Measurements from ENCODE around the gene HBG2.

HBG2 gene

DNA sequence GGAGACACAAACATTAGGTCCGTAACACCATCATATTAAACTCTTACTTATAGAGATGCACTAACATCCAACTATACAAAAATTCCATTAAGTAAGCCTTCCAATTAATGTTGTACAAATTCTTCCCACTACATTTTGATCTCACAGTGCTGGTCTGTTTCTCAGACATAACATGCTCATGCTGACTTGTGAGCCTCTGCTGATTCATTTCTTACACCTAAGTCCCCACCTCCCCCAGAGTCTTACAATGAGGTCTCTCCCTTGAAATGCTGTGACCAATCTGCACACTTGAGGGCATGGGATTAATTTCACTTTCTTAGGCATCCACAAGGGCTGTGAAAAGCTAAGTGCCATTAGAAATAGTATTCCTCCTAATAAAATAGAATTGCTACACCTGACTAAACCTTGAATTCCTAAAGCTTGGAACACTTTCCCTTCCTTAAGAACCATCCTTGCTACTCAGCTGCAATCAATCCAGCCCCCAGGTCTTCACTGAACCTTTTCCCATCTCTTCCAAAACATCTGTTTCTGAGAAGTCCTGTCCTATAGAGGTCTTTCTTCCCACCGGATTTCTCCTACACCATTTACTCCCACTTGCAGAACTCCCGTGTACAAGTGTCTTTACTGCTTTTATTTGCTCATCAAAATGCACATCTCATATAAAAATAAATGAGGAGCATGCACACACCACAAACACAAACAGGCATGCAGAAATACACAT, 6.9 kb downstream of the HBG2 start:
- DNase-seq: no peak

DNA sequence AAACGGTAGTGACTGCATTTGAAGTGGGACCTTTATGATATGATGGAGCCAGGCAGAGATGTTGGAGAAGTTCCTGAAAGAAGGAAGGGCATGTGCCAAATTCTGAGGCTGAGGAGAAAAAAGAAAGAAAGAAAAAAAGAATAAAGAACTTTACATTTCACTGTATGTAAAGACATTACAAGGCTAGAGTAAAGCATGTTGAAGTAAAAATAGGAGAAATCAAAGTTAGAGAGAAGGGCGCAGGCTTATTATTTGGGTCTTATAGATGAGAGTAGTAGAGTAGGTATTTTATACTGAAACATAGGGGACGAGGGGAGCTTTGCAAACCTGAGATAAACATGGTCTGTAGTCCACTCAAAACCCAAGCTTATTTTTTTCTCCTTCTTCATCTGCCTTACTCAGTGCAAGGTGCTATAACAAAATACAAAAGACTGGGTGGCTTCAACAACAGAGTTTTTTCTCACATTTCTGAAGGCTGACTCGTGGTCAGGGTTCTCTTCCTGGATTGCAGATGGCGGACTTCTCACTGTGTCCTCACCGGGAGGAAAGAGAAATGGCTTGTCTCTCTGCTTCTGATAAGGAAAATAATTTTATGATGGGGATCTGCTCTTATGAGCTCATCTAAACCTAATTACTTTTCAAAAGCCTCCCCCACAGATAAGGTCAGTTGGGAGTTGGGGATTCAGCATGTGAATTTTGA, 7.7 kb downstream of the HBG2 start:
- no peak for DNase-seq

DNA sequence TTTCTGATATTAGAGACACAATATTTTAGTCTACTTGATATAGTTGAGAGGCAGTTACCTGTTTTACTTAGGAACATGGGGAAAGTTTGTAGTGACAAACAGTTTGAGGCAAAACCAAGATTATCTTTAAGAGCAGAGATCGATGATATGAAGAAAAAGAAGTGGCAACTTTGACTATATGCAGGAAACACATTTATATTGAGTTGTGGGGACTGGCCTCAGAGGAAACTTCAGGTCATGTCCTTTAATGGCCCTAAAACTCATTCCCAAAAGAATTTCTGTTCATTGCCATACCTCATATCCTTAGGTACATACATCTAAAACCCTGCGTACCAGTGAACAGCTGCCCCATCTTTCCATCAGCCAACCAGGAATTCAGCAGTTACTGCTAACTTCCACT, 9.4 kb downstream of the HBG2 start:
- DNase-seq: no peak

DNA sequence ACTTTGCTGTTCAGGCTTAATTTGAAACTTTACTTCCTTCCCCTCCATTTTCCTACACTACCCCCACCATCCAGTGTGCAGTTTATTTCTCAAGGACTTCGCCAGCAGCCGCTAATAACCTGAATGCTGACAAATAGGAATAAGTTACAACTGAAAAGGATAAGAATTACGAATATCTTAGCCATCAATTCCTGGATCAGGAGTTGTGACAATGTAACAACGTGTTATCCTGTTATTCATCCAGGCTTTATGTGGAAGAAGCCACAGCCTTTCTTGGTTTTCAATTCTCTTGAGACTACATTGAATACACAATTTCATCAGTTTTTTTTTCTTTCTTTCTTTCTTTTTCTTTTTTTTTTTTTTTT, 10.8 kb downstream of the HBG2 start:
- no peak for DNase-seq

DNA sequence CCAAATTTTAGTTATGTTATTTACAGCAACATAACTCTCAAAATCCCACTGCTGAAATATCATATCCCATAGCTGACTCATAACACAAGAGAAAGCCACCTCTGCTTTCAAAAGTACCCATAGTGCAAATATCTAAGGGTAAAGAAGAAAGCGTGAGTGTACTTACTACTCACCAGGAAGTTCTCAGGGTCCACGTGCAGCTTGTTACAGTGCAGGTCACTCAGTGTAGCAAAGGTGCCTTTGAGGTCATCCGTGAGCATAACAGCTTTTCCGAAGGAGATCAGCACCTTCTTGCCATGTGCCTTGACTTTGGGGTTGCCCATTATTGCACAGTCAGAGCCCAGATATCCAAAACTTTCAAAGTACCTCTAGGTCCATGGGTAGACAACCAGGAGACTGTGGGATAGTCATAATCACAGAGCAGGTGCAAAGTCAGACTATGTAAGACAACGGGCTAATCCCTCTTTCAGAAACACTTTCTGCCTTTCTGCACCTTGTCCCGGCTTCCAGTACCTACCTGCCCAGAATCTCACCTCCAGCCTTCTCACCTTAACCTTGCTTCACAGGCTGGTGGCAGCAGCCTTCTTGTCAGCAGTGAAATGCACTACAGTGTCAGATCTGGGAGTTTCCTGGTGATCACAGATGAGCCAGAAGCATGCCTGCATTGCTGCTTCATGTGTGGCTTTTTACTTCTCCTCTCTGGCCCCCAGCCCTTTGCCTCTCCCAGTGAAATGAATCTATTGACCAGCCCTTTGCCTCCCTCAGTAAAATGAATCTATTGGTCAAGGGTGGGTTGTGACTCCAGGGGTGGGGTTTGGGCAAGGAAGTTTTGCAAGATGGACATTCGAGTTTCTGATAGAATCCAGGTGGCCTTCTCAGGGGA, 11.4 kb downstream of the HBG2 start:
- DNase-seq: no peak

DNA sequence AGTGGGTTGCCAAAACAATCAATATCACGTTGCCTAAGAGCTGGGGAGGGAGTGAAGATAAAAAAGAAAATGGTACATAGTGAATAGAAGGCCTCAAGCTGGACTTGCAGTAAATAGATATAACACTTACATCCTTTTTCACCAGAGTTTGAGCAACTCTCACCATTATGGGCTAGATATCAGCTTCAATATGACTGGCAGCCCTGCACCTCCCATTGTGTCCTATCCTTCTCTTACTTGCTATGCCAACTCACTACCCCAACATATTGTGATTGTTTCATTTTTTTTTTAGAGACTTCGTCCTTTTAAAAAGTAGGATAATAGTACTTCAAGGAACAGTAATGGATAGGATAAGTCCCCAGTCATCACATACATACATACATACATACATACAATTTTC, 12.4 kb downstream of the HBG2 start:
- DNase-seq: no peak

DNA sequence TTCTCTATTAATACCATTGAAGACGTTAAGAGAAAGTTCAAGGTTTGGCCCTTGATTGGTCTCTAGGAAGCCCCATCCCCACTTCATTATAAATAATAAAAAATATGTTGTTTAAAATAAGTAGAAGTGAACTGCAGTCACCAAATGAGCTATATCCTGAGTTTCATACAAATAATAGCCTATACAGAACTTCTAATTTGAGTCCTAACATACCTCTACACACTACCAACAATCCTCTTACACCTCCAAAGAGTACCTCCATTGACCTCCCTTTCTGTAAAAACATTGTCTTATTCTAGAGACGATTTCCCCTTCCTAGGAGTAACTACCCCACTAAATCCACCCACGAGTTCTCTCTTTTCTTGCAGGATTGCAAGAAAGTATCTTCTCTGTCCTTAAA, 13.1 kb downstream of the HBG2 start:
- DNase-seq: no peak

DNA sequence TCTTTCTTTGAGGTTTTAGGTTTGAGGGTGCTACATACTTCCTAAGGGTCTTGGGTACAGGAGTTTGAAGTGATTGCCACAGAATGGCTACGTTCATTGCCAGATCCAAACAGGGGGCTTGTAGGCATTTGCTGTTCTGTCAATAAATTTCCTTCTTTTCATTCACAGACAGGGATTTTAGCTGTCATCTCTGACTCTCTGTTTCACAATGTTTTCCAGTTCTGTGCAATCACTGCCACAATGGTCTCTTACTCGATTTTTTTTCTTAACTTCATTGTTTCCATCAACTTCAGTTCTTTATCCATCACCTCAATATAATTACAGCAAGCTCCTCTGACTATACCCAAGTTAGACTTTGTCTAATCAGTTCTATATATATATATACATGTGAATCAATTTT, 14.1 kb downstream of the HBG2 start:
- no peak for DNase-seq

DNA sequence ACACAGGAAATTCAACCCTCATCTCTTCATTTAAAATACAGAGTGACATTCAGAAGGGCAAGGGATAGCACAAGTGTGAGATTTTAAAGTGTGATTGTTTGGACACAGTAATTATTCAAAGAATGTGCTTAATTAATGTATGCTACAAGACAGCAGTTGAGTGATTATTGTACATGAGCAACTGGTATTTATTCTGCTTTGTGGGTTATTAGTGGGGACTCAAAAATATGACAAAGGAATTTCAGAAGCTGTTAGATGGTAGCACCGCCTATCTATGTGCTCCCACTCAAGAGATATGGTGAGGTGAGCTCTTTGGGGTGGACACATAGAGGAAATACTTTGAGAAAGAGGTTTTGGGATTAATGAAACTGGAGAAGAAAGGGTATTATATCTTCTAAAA, 14.5 kb downstream of the HBG2 start:
- DNase-seq: no peak

DNA sequence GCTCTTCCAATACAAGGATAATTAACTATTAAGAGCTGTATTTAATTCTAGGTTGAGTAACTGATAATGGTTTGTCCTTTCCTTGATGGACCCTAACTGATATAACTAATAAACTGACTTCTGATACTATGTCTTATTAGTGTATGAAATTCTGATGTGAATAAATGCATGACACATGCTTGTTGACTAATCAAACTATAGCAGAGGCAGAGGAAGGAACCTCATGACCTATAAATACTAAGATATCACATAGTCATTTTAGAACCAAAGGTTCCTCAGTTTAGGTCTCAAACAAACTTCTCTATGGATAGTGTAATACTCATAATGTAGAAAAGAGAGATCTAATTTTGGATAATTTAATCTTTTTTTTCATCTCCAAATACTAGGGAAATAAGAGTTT, 15.5 kb downstream of the HBG2 start:
- no peak for DNase-seq

DNA sequence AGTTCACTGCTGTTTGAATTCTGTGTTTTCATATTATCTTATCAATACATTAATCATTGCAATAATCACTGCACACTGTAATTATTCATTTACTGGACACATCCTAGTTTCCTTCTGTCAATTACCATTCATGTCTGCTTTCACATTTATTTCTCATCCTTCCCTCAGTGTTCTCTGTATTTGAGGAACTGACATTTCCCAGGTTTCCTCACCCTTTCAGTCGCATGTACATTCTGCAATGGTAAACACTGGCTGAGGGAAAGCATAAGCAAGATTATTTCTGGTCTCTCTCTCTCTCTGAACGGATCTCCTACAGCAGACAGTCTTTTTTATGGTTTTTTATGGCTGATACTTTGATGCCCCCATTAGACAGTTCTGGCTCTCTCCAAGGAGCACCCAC, 16.1 kb downstream of the HBG2 start:
- DNase-seq: no peak

DNA sequence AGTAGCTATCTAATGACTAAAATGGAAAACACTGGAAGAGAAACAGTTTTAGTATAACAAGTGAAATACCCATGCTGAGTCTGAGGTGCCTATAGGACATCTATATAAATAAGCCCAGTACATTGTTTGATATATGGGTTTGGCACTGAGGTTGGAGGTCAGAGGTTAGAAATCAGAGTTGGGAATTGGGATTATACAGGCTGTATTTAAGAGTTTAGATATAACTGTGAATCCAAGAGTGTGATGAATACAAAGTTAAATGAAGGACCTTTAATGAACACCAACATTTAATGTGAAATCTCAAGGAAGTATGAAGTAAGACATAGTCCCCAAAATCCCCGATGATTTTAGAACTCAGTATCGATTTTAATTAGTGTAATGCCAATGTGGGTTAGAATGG, 17.2 kb downstream of the HBG2 start:
- DNase-seq: no peak

DNA sequence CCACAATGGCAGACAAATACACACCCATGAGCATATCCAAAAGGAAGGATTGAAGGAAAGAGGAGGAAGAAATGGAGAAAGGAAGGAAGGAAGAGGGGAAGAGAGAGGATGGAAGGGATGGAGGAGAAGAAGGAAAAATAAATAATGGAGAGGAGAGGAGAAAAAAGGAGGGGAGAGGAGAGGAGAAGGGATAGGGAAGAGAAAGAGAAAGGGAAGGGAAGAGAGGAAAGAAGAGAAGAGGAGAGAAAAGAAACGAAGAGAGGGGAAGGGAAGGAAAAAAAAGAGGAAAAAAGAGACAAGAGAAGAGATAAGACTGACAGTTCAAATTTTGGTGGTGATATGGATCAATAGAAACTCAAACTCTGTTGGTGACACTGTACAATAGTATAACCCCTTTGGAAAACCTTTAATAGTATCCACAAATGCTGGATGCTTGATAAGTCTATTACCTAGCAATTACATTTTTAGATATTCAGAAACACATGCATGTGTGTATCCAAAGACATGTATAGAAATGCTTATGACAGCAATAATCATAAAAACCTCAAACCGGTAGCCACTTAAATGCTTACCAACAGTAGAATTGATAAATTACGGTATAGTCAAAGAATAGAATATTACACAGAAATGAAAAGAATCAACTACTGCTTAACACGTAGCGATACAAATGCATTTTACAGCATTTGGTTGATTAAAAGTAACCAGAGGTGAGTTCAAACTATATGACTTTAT, 19.1 kb downstream of the HBG2 start:
- DNase-seq: no peak

DNA sequence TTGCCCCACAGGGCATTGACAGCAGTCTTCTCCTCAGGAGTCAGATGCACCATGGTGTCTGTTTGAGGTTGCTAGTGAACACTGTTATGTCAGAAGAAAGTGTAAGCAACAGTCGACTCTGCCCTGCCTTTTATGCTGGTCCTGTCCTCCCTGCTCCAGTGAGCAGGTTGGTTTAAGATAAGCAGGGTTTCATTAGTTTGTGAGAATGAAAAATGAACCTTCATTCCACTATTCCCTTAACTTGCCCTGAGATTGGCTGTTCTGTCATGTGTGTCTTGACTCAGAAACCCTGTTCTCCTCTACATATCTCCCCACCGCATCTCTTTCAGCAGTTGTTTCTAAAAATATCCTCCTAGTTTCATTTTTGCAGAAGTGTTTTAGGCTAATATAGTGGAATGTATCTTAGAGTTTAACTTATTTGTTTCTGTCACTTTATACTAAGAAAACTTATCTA, 20.2 kb downstream of the HBG2 start, which contains the start of gene HBD:
Gene HBD, minus strand, starts transcription at position 103 of the 454 bp plus-strand sequence. Its CDS starts 50 bp downstream, at position 53.
- DNase-seq: no peak

DNA sequence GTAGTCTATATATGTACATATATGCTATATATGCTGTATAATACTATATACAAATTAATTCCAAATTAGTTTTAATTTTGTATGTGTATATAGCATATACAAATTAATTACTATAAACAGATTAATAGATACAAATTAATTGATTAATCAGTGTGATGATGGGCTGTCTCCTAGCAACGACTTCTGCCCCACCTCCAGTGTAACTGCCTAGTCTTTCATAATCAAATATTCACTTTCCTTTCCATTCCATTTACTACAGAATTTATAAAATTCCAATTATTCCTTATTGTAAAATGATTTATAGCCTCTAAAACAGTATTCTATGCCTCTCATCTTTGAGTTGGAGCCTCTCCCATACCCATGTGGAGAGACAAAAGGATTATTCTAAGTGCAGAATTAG, 21.3 kb downstream of the HBG2 start:
- no peak for DNase-seq

DNA sequence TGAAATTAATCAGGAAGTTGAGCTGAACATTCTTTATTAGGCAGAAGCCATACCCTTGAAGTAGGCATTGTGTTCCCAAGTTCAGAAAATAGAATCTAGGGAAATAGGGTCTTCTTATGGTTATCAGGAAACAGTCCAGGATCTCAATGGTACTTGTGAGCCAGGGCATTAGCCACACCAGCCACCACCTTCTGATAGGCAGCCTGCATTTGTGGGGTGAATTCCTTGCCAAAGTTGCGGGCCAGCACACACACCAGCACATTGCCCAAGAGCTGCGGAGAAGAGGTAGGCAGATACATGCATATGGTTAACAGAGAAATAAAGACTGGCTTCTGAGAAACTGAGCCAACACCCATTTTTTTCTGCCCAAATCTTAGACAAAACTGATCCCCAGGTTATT, 21.8 kb downstream of the HBG2 start:
- DNase-seq: no peak

DNA sequence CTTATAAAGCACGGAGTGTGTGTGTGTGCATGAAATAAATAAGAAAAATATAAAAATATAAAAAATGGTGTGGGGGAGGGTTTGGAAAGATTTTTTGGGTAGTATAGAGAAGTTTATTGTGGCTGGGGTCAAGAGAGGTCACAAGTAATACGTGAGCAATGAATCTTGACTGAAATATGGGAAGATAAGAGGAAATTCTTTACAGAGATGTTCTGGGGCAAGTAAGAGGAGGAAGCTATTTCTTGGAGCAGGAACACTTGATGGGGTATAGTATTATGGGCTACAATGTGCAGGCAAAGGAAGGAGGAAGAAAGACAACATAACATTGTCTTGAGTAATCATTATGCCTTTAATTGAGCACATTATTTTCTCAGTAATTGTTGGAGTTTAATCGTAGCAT, 22.4 kb downstream of the HBG2 start:
- DNase-seq: no peak

DNA sequence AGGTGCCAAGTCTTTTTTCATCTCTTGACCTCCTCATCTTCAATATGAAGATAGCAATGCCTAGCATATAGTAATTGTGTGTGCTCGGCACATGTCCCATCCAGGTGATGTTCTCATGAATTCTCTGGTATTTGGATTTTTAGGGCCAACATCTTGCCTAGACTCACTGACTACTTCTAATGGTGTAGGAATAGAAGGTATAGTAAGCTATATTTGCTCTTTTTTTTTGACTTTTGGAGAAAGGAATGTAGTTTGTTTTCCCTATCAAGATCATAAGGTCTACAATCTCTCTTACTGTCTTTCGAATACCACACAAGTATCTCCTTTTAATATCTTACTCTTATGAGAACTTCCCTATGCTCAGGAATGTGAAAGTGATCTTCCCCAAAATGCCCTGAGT, 23.5 kb downstream of the HBG2 start:
- DNase-seq: no peak

DNA sequence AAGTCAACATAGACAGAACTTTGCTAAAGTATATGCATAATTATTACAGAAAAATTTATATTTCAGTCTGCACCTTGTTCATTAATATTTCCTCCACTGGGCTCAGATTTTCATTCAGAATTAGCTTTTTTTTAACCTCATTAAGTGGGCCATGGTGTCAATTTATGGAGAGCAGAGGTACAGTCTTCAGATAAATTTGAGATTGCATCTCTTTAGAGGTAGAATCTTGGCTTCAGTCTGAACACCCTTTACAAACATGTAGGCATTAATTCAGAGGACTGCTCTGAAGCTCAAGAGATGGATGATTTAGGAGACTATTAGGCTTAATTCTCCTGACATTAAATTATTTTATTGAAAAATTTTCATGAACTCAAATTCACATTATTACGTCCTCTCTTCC, 24.3 kb downstream of the HBG2 start:
- no peak for DNase-seq

DNA sequence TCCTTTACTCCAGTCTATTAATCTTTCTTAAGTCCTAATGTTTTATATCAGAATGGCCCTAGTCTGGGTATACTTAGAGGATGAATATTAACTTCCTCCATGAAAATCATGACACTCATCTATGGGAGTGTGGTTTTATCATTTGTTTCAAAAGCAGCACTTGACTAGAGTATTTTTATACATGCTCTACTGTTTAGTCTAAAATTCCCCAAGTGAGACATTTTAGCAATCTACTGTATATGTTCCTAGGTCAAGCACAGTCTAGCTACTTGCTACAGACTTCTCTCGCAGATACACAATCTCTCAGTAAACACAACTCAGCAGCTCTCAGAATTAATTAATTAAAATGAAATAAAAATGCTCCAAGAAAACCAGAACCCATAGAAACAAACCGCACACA, 24.8 kb downstream of the HBG2 start:
- DNase-seq: no peak

DNA sequence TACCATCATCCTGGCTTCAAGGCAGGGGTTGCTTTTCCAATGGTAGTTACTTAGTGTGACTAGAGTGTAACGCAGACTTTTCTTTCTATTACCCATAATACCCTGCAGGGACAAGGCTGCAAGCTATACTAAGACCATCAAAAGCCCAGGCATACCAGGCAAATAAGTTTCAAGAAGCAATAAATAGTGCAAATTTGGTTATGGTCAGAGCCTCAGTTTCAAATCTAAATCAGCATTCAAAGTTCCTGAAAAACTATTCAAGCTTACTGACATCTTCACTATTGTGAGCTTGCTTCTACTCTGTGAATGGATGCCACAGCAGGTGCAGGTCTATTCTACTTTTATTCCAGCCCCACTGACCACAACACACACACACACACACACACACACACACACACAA, 25.2 kb downstream of the HBG2 start:
- DNase-seq: no peak

DNA sequence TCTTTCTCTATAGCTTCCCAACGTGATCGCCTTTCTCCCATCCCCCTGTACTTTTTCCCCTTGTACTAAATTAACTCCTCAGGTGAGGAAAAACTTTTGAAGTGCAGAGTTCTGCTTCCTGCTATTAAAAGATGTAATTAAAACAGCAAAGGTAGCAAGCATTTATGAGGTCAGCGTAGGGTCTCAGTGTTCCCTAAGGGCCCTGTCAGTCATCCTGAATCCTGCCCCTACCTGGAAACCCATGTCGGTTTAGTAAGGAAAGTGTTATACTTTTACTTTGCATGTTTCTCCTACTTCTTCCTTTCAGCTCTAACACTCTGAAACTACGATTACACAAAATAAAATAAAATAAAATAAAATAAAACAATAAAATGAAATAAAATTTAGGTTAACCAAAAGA, 26.5 kb downstream of the HBG2 start:
- DNase-seq: no peak

DNA sequence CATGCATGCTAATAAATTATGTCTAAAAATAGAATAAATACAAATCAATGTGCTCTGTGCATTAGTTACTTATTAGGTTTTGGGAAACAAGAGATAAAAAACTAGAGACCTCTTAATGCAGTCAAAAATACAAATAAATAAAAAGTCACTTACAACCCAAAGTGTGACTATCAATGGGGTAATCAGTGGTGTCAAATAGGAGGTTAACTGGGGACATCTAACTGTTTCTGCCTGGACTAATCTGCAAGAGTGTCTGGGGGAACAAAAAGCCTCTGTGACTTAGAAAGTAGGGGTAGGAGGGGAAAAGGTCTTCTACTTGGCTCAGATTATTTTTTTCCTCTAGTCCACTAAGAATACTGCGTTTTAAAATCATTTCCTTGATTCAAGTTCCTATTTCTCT, 26.9 kb downstream of the HBG2 start:
- DNase-seq: no peak
